CD4-positive, CD25-positive, alpha-beta regulatory T cell (primary cell): ENCODE results near the gene CACNB2. TPM values are rescaled to one million over a fixed set of nuclear protein-coding genes. Genes with fewer than 3 reads are reported as not detected.

Source experiments
- ATAC-seq, 2 donors: fragments of 150-1000 bp; cut with Tn5 transposase; one replicate each; pipeline ENCODE4 v1.10.0; 2021; ENCODE audit warnings: low read depth in 2 of 2, moderate number of reproducible peaks in 2 of 2, moderate library complexity in 1 of 2
- DNase-seq, 3 donors: peaks; one replicate each; pipeline versions ENCODE4 v3.0.0 to v3.0.0-alpha.2; 2012 to 2022; ENCODE audit warnings: mixed read lengths in 1 of 3
- H3K27ac ChIP-seq: one replicate; pipeline ENCODE4 v1.7.0; 2013; ENCODE audit warnings: mild to moderate bottlenecking, low read length; ENCODE audit not compliant: insufficient read depth, poor library complexity, severe bottlenecking
- H3K27me3 ChIP-seq: one replicate; pipeline ENCODE4 v1.7.0; 2013; ENCODE audit warnings: low read length; ENCODE audit not compliant: control insufficient read depth, insufficient read depth
- H3K36me3 ChIP-seq: one replicate; pipeline ENCODE4 v1.7.0; 2013; ENCODE audit warnings: mild to moderate bottlenecking, low read length, moderate library complexity; ENCODE audit not compliant: control insufficient read depth, insufficient read depth
- H3K4me1 ChIP-seq: 2 replicates; pipeline ENCODE4 v1.7.0; 2013; ENCODE audit warnings: mild to moderate bottlenecking, low read length; ENCODE audit not compliant: insufficient read depth, control insufficient read depth, poor library complexity, severe bottlenecking
- H3K4me3 ChIP-seq: one replicate; pipeline ENCODE4 v1.7.0; 2013; ENCODE audit warnings: low read depth, mild to moderate bottlenecking, low read length, moderate library complexity
- H3K9me3 ChIP-seq, 2 experiments: 1 replicate in 1 of 2; 2 replicates in 1 of 2; pipeline ENCODE4 v1.7.0; 2013; ENCODE audit warnings: low read length in 2 of 2, mild to moderate bottlenecking in 1 of 2, moderate library complexity in 1 of 2; ENCODE audit not compliant: control insufficient read depth in 2 of 2
- H3K27ac Mint-ChIP-seq, 3 donors: one replicate each; pipeline ENCODE4 v1.8.0; 2020 to 2022; ENCODE audit warnings: mild to moderate bottlenecking in 3 of 3, mixed read lengths in 3 of 3, moderate library complexity in 2 of 3
- H3K27me3 Mint-ChIP-seq: one replicate; pipeline ENCODE4 v1.8.0; 2022; ENCODE audit warnings: mild to moderate bottlenecking, mixed read lengths
- H3K36me3 Mint-ChIP-seq: one replicate; pipeline ENCODE4 v1.8.0; 2020; ENCODE audit warnings: mixed read lengths
- H3K4me1 Mint-ChIP-seq, 4 donors: one replicate each; pipeline ENCODE4 v1.8.0; 2020 to 2022; ENCODE audit warnings: mixed read lengths in 4 of 4, mild to moderate bottlenecking in 1 of 4
- H3K4me3 Mint-ChIP-seq, 4 donors: one replicate each; pipeline ENCODE4 v1.8.0; 2020 to 2022; ENCODE audit warnings: mild to moderate bottlenecking in 4 of 4, mixed read lengths in 4 of 4, moderate library complexity in 3 of 4
- H3K9me3 Mint-ChIP-seq, 7 donors: one replicate each; pipeline ENCODE4 v1.8.0; 2020 to 2022; ENCODE audit warnings: mixed read lengths in 7 of 7, mild to moderate bottlenecking in 3 of 7, moderate library complexity in 2 of 7
- polyA plus RNA-seq, 4 donors: library from polyadenylated mRNA; unstranded; fragments of 300-500 nt; fragmentation: Illumina TruSeq; gene quantifications; one replicate each; pipeline ENCODE4 v1.2.3, GENCODE V29; 2021
- total RNA-seq: library from RNA; stranded (reverse); gene quantifications from one replicate; pipeline ENCODE4 v1.2.3, GENCODE V29; 2022

The CACNB2 gene
- total and polyA plus RNA-seq, 5 donors from 2014 or later, result 0.39 to 0.80 (median 0.49) TPM

DNA sequence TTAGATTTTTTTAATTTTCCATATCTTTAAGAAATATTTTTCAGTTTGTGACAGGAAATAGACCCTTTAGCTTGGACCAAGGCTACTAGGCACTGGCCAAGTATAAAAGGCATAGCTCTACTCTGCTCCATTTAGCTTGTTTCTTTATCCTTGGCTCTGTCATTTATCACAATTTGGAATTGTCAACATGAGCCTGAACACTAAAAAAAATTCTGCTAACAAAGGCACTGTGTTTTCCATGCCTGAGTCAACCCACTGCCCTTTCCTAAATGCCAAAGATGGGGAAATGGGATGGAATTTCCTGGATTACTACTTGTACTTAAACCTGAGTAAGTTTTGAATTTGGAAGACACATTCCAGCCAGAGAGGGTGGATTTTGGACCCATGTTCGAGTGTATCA lies 382.8 kb downstream of the CACNB2 start:
- Histone ChIP-seq H3K27ac (no peak overlapping the region), H3K36me3 (peaks cover 6% of the 10 kb centered on the region), H3K4me1 (no peaks in the 10 kb centered on the region), H3K4me3 (no peak overlapping the region), H3K27me3 (no peaks in the 10 kb centered on the region), H3K9me3 (no peaks in the 10 kb centered on the region)
- peaks cover 0 to 5% (median 0%) of the 10 kb centered on the region in 7 donors for H3K9me3 Mint-ChIP-seq
- ATAC-seq (no peak), DNase-seq (no peak)
- H3K4me1 Mint-ChIP-seq, result peaks cover 0 to 5% (median 1%) of the 10 kb centered on the region in 4 donors
- peaks cover 22% of the 10 kb centered on the region for H3K36me3 Mint-ChIP-seq
- no peak overlapping the region for H3K27ac Mint-ChIP-seq
- H3K27me3 Mint-ChIP-seq, result no peaks in the 10 kb centered on the region
- no peak overlapping the region for H3K4me3 Mint-ChIP-seq

DNA sequence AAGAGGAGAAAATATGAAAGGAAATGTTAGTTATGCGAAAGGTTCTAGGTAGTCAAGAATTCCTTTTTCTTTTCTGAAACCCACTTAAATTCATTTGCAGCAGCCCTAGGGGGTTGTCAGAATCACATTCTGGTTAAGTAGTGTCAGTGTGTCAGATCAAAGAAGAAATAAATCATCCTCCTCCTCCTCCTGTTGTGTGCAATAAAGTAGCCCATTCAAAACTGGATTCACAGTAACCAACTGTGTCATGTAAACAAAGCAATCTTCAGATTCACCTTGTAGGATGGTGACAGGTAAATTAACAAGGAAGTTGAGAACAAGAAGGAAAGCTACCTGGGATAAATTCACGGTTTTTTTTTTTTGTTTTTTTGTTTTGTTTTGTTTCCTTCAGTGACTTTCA lies 383.6 kb downstream of the CACNB2 start:
- no peaks in the 10 kb centered on the region for H3K27me3 ChIP-seq
- H3K36me3 ChIP-seq, result peaks cover 6% of the 10 kb centered on the region
- H3K4me3 Mint-ChIP-seq, result no peak overlapping the region
- no peak overlapping the region for H3K27ac Mint-ChIP-seq
- no peak overlapping the region for H3K4me3 ChIP-seq
- H3K27me3 Mint-ChIP-seq, result no peaks in the 10 kb centered on the region
- ATAC-seq (no peak), DNase-seq (no peak)
- peaks cover 25% of the 10 kb centered on the region for H3K36me3 Mint-ChIP-seq
- peaks cover 0 to 5% (median 0%) of the 10 kb centered on the region in 7 donors for H3K9me3 Mint-ChIP-seq
- no peaks in the 10 kb centered on the region for H3K9me3 ChIP-seq
- H3K4me1 ChIP-seq, result no peaks in the 10 kb centered on the region
- peaks cover 0 to 5% (median 1%) of the 10 kb centered on the region in 4 donors for H3K4me1 Mint-ChIP-seq
- H3K27ac ChIP-seq, result no peak overlapping the region

DNA sequence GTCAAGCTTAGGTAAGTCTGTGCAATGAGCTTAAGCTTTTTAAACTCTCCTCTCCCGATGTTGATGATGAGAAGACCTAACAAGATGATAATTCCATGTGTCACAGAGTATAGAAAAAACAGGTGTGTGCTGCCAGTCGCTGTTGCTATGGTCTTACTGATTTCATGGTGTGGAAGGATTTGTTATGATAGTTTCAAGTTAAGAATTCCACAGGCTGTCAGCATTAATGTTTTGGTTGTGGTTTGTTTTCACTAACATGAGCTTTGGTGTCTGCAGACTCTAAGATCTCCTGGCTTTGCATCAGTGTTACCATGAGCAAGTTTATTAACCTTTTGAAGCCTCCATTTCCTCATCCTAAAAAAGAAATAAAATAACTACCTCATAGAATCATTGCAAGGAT lies 387.5 kb downstream of the CACNB2 start:
- Mint-ChIP-seq H3K4me1 (peaks cover 0 to 5% (median 1%) of the 10 kb centered on the region in 4 donors), H3K36me3 (peaks cover 26% of the 10 kb centered on the region), H3K9me3 (peaks cover 0 to 6% (median 0%) of the 10 kb centered on the region in 7 donors), H3K4me3 (no peak overlapping the region), H3K27ac (no peak overlapping the region), H3K27me3 (no peaks in the 10 kb centered on the region)
- Histone ChIP-seq H3K9me3 (peaks cover 0 to 3% of the 10 kb centered on the region in 2 experiments), H3K4me3 (no peak overlapping the region), H3K27ac (no peak overlapping the region), H3K27me3 (no peaks in the 10 kb centered on the region), H3K36me3 (peaks cover 9% of the 10 kb centered on the region), H3K4me1 (no peaks in the 10 kb centered on the region)
- DNase-seq (no peak), ATAC-seq (no peak)

DNA sequence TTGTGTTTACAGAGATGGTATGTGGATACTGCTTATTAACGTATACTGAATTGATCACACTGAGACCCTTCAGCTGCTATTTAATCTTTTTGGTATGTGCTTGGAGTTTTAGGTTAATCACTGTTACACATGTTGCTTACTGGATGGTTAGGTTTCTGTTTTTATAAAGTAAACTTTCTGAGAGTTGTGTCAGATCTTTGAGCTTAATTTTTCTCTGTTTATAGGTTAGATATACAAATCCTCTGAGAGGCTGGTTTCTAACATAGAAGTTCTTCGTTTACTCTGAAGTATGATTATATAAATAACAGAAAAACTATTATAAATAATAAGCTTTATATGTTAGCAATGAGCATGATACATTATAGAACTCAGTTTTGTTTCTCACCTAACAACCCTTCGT lies 388.1 kb downstream of the CACNB2 start:
- ATAC-seq, result no peak
- no peak for DNase-seq
- Histone ChIP-seq H3K27me3 (no peaks in the 10 kb centered on the region), H3K4me3 (no peak overlapping the region), H3K4me1 (no peaks in the 10 kb centered on the region), H3K36me3 (peaks cover 9% of the 10 kb centered on the region), H3K27ac (no peak overlapping the region), H3K9me3 (peaks cover 0 to 3% of the 10 kb centered on the region in 2 experiments)
- Mint-ChIP-seq H3K36me3 (peaks cover 27% of the 10 kb centered on the region), H3K27ac (no peak overlapping the region), H3K27me3 (no peaks in the 10 kb centered on the region), H3K9me3 (peaks cover 0 to 6% (median 0%) of the 10 kb centered on the region in 7 donors), H3K4me1 (peaks cover 0 to 5% (median 1%) of the 10 kb centered on the region in 4 donors), H3K4me3 (no peak overlapping the region)

DNA sequence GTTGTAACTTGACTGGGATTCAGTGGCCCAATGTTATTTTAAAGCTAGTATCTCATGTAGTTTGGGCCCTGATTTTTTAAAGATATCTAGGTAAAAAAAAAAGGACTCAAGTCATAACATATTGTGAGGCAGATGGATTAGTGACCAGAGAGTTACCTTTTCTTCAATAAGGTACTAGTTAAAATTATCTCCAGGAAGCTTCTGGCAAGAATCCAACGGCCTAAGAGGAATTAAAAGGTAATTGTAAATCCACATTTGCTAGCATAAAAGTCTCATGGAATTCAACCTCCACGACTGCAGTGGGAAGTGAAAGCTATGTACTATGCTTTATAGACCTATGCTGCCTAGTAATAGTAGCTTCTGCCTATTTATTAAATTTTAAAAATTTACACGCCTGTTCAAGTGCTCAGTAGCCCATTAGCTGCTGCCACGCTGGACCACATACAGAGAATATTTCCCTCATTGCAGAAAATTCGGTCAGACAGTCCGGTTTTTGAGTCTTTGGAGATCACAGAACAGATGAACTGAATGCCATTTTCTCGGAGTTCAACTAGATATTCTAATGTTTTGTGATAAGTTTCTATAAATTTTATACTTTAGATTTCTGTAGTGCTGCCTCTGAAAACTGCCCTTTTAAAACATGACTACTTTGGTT lies 392.8 kb downstream of the CACNB2 start:
- Mint-ChIP-seq H3K9me3 (peaks cover 0 to 6% (median 0%) of the 10 kb centered on the region in 7 donors), H3K27ac (no peak overlapping the region), H3K36me3 (peaks cover 39% of the 10 kb centered on the region), H3K4me3 (no peak overlapping the region), H3K27me3 (no peaks in the 10 kb centered on the region), H3K4me1 (peaks cover 0 to 5% (median 0%) of the 10 kb centered on the region in 4 donors)
- DNase-seq (no peak), ATAC-seq (no peak)
- Histone ChIP-seq H3K27me3 (no peaks in the 10 kb centered on the region), H3K4me1 (no peaks in the 10 kb centered on the region), H3K9me3 (peaks cover 0 to 3% of the 10 kb centered on the region in 2 experiments), H3K36me3 (peaks cover 5% of the 10 kb centered on the region), H3K4me3 (no peak overlapping the region), H3K27ac (no peak overlapping the region)

DNA sequence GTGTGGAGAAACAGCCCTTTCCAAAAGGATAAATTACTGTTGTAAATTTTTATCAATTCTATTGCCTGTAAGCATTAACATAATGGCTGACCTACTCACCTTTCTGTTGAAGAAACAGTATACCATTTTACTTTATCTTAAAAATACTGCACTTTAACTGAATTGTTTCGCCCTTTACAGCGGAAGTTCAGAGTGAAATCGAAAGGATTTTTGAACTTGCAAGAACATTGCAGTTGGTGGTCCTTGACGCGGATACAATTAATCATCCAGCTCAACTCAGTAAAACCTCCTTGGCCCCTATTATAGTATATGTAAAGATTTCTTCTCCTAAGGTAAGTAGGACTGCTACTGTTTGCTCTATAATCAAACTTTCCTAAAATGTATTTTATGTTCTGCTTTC lies 393.7 kb downstream of the CACNB2 start:
- H3K9me3 Mint-ChIP-seq, result peaks cover 0 to 6% (median 0%) of the 10 kb centered on the region in 7 donors
- H3K27ac ChIP-seq, result no peak overlapping the region
- H3K36me3 Mint-ChIP-seq, result peaks cover 41% of the 10 kb centered on the region
- no peaks in the 10 kb centered on the region for H3K27me3 ChIP-seq
- no peaks in the 10 kb centered on the region for H3K4me1 ChIP-seq
- H3K4me1 Mint-ChIP-seq, result peaks cover 0 to 5% (median 0%) of the 10 kb centered on the region in 4 donors
- H3K36me3 ChIP-seq, result peaks cover 9% of the 10 kb centered on the region
- no peak overlapping the region for H3K4me3 ChIP-seq
- H3K27ac Mint-ChIP-seq, result no peak overlapping the region
- no peaks in the 10 kb centered on the region for H3K27me3 Mint-ChIP-seq
- ATAC-seq (no peak), DNase-seq (no peak)
- H3K4me3 Mint-ChIP-seq, result no peak overlapping the region
- peaks cover 0 to 3% of the 10 kb centered on the region in 2 experiments for H3K9me3 ChIP-seq

DNA sequence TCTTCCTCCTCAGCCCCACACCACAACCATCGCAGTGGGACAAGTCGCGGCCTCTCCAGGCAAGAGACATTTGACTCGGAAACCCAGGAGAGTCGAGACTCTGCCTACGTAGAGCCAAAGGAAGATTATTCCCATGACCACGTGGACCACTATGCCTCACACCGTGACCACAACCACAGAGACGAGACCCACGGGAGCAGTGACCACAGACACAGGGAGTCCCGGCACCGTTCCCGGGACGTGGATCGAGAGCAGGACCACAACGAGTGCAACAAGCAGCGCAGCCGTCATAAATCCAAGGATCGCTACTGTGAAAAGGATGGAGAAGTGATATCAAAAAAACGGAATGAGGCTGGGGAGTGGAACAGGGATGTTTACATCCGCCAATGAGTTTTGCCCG lies 399.1 kb downstream of the CACNB2 start:
- Histone ChIP-seq H3K9me3 (no peaks in the 10 kb centered on the region), H3K27ac (no peak overlapping the region), H3K36me3 (peaks cover 40% of the 10 kb centered on the region), H3K4me3 (no peak overlapping the region), H3K27me3 (no peaks in the 10 kb centered on the region), H3K4me1 (no peaks in the 10 kb centered on the region)
- no peaks in the 10 kb centered on the region for H3K4me1 Mint-ChIP-seq
- H3K27ac Mint-ChIP-seq, result no peak overlapping the region
- H3K27me3 Mint-ChIP-seq, result no peaks in the 10 kb centered on the region
- no peak for DNase-seq
- H3K36me3 Mint-ChIP-seq, result peaks cover 45% of the 10 kb centered on the region
- H3K4me3 Mint-ChIP-seq, result no peak overlapping the region
- no peak for ATAC-seq
- H3K9me3 Mint-ChIP-seq, result no peaks in the 10 kb centered on the region

DNA sequence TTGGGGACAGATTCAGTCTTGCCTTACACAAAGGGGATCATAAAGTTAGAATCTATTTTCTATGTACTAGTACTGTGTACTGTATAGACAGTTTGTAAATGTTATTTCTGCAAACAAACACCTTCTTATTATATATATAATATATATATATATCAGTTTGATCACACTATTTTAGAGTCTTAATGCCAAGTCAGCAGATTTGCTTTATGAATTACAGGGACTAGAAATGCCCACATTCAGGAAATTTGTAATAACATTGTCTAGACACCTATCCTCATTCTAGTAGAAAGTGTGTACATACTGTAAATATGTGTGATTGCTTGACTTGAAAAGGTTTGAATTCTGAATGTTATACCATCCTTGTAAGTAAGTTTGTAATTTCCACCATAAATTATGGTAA lies 400.0 kb downstream of the CACNB2 start:
- H3K27ac ChIP-seq, result no peak overlapping the region
- DNase-seq (no peak), ATAC-seq (no peak)
- Mint-ChIP-seq H3K27me3 (no peaks in the 10 kb centered on the region), H3K4me3 (no peak overlapping the region), H3K4me1 (no peaks in the 10 kb centered on the region), H3K27ac (no peak overlapping the region), H3K36me3 (peaks cover 47% of the 10 kb centered on the region), H3K9me3 (no peaks in the 10 kb centered on the region)
- no peaks in the 10 kb centered on the region for H3K4me1 ChIP-seq
- H3K27me3 ChIP-seq, result no peaks in the 10 kb centered on the region
- no peak overlapping the region for H3K4me3 ChIP-seq
- H3K9me3 ChIP-seq, result no peaks in the 10 kb centered on the region
- peaks cover 47% of the 10 kb centered on the region for H3K36me3 ChIP-seq
